ENCODE data around the gene CFAP54.
A peak's percentile ranks its signal among the peaks of the same experiment; 100 is the strongest.

The CFAP54 gene

DNA sequence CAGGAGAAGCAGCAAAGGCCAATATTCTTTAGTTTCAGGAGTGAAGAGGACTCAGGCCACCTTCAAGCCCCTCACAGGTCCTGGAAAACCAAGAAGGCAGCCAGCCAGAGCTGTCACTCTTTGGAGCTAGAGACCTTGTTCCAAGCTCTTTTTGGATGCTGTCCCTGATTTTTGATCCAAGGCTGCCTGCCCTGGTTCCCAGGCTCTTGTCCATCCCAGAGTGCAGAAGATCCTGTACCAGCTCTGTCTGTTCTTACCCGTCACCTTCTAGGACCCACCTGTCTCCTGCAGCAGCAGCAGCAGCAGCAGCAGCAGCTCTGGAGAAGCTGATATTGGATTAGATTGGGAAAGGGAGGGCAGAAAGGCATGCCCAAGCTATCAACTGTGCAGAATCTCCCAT is 260.6 kb downstream of the CFAP54 start:
- no peak for DNase-seq

DNA sequence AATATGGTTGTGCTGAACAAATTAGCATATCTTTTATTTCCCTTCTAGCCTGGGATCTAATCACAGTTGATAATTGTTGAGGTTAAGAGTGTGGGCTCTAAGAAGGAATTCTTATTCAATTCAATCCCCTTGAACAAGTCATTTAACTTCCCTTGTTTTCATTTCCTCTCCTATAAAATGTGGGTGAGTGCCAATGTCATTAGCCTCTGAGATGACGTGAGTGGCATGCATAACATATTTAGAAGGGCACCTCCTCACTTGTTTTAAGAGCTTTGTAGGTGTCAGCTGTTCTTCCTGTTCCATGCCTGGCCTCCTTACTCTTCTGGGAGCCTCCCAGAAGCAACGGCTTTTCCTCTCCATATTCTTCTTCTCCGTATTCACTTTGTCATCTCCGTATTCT is 262.2 kb downstream of the CFAP54 start:
- no peak for DNase-seq

DNA sequence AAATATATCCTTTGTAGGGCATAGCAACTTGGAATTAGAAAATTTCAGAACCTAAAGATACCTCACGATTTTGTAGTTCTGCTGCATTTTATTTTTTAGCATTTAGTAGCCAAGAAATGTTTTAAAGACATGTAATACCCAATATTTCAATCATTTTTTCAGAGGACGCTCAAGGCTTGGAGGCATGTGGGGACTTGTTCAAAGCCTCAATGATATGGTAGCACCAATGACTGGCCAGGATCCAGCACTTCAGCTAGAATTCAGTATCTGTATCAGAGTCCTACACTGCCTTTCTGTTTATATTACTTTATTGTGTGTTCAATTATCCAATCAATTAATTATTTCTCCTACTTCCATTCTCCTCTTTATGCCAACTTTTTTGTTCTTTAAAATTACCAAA is 262.8 kb downstream of the CFAP54 start:
- DNase-seq, result no peak

DNA sequence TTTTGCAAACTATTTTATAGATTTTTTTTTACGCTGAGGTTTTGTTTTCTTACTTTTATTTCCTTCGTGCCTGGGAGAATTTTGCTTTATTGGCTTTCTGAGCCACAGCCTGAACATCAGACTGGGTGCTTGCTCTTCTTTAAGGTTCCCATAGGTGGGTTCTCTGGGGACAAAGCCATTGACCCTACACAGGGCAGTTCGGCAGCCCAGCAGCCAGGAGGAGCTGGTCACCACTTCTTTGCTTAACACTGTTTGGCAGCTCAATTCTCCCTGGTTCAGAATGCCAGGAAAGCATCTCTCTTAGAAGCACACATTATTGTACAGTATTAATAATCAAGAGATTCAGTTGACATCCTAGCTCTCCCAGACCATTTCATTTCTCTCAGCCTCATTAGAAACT is 276.9 kb downstream of the CFAP54 start:
- DNase-seq, result no peak

DNA sequence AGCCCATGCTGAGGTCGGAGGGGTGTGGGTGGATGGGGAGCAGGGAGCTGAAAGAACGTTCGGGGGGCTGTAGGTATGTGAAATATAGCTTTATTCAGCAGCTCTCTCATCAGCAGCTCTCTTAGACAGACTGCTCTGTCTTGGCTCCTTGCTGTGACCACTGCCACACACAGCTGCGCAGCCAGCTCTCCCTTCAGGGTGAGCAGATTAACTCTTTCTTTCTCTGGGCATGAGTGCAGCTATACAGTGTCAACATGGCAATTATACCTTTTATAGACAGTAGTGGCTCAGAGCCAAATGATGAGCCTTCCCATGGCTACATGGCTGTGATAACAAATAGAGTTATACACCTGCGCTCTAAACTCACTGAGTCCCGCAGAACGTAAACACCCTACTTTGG is 280.0 kb downstream of the CFAP54 start:
- DNase-seq, result no peak

DNA sequence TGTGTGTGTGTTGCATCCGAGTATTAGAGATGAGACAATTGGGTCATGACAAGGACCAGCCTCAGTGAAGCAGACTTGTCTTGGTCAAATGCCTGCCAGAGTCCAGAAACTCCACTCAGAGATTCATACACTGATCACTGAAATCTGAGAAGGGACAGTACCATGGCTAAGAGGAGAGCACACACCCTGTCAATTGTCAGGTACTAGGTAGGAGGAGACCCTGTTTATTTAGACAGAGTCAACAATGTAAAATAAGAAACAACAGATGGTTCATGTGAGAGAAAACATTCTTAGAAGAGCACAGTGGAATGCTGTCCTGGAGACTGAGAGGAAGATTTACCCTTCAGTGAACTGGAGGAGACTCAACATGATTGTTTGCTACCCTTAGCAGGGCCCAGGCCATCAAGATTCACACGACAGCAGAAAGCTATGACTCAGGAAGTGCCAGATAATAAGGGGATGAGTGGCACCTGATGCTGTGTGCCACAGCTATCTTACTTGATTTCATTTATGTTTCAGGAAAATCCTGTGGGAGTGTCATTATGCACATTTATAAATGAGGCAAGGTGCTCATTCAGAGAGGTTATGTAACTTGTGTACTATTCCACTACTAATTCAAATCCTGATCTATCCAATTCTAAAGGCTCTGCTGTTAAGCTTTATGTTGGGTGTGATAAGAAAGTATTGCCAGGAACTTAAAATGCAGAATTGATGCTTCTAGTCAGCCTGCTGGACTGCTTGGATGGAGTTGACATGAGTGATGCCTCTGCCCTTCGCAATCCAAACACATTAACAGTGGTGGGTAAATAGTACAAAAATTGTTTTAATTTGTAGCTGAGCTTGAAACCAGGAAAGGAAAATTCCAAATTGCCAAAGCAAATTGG is 281.1 kb downstream of the CFAP54 start:
- peak in 1 of 51 donors; percentile 13 for DNase-seq

DNA sequence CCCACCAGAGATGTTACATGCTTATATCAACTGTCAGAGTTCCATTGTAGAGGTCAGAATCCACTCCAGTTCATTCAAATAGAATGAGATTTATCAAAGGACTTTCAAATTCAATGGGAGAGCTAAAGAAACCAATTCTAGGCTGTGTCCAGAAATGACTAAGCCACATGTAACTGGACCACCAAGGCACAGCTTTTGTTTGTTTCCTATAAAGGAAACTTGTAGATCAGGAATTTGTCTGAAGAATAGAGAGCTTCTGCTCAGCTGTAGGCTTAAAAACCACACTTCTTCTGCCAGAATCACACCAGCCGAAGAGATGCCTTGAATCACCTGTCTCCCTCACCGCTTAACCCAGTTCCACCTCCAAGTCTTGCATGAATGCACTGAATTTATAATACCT is 283.7 kb downstream of the CFAP54 start:
- DNase-seq, result no peak

DNA sequence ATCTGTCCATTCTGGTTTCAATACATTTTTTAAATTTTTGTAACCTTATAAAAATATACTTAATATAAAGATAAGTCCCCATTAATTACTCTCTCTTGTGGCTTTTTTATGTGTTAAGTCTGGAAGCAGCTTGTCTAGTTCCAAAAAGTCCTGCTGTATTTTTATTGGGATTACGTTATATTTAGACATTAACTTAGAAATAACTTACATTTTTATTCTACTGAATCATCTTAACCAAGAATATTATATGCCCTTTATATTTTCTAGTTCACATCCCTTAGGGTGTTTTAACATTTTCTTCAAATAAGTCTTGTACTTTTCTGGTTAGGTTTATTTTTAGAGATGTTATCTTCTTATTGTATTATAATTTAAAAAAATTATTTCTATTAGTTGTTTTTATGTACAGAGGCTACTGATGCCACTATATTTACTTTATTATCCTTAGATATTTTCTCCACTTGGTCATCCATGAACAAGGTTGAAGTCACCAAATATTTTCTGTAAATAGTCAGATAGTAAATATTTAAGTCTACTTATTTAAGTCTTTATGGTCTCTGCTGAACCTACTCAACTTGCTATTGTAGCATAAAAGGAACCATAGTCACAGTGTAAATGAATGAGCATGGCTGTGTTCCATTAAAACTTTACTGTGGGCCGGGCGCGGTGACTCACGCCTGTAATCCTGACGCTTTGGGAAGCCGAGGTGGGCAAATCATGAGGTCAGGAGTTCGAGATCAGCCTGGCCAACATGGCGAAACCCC is 285.3 kb downstream of the CFAP54 start:
- no peak for DNase-seq

DNA sequence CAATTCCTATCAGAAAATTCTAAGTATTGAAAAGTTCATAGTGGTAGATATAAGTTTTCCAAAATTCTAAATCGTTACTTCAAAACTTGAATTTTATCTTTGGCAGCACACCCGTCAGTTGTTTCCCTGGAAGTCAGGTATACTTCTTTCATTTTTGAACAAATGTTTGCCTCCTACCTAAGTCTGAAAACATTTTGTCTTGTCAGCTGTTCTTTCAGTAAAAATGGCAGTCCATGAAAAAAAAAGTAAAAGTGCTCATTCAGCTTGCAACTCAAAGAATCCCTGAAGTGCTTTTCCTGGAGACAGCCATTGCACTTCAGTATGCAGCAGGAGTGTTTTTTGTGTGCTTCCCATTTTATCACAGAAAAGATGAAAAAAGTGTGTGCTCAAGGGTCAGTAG is 287.5 kb downstream of the CFAP54 start:
- DNase-seq, result no peak

DNA sequence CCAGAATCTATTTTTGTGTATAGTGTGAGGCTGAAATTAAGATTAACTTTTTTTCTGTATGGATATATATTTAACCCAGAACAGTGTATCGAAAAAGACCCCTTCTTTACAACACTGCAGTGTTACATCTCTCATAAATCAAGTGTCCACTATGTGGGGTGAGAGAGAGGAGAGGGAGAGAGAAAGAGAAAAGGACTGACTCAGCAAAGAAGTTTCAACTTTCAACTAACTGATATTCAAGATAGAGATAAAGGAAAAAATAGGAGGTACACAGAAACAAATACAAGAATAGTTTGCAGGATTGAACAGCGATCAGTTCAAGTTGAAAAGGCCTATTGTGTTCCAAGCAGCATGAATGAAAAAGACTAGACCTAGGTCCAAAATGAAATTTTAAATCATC is 291.0 kb downstream of the CFAP54 start:
- no peak for DNase-seq

DNA sequence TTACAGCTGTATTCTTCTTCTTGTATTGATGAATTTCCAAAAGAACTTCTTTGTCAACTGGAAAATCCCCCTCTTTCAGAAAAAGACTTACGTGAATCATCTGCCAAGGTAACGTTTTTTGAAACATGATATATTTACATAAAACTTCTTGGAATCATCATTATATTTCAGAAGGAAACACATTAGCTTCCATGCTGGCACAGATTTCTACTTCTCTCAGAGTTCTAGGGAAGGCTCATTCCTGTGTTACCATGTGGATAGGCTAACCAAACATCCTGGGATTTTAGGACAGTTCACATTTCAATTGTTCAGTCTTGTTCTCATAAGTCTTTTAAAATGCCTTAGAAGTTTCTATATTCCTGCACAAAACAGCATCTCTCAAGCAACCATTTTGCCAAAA is 297.4 kb downstream of the CFAP54 start:
- DNase-seq, result no peak

DNA sequence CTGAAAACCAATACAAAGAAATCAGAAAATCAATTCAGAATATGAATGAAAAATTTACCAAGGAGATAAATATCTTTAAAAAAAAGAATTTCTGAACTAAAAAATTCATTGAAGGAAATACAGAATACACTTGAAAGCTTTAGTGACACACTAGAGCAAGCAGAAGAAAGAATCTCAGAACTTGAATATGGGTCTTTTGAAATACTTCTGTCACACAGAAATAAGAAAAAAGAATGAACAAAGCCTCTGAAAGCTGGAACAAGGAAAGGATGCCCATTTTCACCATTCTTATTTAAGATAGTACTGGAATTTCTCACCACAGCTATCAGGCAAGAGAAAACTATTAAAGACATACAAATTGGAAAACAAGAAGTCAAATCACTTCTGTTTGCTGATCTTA is 314.6 kb downstream of the CFAP54 start:
- no peak for DNase-seq

DNA sequence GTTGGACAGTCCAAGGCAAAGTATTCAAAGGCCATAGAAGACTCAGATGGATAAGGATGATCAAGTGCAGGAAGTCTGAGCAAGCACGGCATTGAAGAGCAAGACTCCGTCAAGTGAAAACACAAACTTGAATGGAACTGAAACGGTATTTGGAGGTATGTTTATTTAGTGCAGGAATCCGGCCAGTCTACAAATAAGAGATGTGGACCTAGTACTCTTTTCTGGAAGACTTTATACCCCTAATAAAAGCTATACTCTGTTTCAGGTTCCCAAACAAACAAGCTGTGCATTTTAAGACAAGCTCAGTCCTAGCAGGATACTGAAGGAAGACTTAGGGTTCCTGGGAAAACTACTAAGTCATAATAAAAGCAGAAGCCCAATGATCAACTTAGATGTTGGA is 316.9 kb downstream of the CFAP54 start:
- DNase-seq, result no peak

DNA sequence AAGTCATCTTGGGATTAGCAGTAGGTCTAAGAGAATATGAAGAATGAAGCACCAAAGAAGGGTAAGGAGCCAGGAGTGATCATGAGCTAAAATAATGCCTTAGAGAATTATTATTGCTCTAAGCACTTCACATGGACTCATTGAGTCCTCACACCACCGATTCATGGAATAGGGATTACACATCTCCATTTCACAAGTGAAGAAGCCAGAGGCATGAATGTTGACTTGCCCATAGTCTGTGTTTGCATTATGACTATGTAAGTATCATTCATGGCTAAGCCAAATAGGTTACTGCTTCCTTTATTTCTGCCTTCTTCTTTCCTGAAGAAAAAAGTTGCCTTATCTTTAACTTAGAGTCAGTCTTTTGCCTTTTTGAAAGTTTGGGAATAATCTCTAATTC is 318.4 kb downstream of the CFAP54 start:
- DNase-seq, result no peak

DNA sequence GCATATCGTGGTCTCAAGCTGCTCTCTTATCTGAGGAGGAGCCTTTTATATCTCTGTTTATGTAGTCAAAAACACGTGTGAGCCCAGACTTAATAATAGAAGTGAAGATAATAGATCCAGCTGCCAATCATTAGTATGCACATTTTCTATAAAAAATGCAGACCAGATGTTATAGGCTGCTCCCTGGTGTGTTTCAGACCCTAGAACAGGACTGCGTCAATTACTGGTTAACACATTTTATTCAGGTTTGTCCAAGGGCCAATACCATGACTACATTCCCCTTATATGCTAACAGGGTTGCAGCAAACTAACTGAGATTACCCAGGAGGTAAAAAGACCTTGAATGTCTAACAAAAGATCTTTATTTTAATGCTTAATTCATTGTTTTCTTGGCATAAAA is 319.2 kb downstream of the CFAP54 start:
- no peak for DNase-seq

DNA sequence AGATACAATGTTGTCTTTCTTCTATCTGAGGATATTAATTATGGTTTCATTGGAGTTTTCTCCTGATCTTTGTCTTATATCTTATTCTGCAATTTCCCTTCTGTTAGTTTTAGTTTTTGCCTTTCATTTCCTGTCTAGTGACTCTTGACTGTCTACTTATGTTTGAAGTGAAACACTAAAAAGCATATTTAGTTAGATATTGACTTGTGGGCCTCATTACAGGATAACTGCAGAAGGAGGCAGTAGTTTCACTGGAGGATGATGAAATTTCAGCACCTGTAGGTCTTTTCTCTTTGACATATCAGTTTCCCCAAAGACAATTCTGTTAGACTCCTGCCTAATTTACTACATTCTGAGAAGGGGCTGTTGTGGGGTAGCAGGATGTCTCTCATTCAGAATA is 320.1 kb downstream of the CFAP54 start:
- DNase-seq, result no peak

DNA sequence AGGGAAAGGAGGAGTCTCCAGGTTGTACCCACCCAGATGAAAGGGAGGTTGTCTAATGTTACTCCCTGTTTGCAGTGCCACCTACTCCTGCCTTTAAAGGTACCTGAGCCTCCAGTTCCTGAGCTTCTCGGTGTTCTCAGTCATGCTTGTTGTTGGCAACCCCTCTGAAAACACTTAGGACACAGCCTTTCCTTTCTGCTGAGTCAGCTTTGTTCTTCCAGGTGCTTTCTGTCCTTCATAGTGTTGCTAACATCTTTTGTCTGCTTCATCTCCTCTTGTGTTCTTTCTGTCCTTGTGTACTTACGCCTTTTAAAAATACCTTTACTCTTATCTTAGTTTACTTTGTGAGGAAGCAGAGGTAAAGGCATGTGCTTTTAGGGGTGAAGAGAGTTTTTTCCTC is 320.7 kb downstream of the CFAP54 start:
- no peak for DNase-seq

DNA sequence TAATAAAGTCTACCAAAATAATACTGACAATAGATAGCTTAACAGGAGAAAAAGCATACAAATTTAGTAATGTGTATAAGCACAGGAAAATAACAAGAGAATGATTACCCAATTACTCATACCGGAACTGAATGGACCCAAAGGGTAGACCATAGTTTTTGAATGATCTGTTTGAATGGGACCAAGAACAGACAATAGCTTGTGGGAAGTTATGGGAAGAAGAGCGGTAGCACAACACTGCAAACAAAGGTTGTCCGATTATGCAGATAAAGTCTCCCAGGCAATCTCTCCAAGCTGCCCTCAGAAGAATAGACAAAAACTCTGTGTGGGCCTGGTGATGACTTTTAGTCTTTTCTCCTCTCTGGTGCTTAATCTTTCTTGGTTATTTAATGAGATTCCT is 321.1 kb downstream of the CFAP54 start:
- DNase-seq, result no peak

DNA sequence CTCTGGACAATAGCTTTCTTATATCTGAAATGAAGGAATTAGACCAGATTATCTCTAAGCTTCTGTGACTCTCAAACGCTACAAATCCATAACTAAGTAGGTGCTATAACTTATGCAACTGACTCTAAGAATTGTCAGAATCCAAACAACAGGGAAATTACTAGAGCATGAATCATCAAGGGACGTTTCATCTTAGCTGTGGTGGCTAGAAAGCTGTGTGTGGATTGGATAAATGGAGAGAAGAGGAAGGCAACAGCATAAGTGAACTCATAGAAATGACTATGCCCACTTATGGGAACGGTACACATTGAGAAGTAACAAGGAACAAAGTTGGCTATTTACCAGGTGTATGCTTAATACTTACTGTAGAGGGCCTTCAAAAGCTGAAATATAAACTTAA is 321.7 kb downstream of the CFAP54 start:
- no peak for DNase-seq

DNA sequence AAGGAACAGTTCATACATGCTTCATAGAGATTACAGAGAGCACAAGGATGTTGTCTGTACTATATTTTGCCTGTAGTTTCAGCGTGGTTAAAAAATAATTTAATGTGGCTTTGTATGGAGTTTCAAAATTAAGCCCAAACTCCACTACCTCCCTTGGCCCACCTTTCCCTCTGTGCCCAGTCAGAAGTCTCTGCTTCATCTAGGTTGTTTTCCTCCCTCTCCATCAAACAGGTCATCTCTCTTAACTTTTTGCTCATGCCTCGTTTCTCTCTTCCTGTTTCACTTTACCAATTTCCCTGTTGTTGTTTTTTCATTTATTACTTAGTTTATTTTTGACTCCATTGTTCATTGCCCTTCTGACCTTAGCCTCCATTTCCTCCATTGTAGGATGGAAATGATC is 322.8 kb downstream of the CFAP54 start:
- no peak for DNase-seq

DNA sequence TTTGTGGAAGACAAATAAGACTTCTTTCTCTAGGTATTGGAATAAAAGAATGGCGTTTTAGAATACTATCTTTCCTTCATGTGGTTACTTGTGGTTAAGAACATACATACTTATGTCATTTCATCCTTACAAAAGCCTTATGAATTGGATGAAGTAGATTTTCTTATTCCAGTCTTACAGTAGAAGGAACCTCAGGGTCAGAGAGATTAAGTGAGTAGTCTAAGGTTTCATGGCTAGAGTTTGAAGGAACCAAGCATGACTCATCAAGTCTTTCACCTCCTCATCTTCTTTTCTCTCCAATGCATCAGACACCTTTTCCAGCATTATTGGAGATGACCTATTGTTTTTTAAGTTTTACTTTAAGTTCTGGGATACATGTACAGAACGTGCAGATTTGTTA is 324.8 kb downstream of the CFAP54 start:
- no peak for DNase-seq

DNA sequence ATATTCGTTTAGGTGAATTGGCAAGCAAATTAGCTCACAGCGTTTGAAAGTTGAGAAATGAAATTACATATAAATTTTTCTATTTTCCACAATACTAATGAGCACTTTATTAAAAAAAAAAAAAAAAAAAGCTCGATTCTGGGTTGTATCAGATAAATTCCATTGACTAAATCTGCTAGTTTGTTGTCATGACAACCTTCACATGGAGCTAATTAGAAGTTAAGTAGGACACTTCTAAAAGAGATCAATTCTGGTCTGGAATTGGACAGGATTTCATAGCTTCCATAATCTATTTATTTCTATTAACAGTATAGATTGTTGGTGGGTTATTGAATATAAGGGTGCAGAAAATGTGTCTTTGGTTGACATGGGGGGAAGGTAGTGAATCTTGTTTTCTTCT is 332.2 kb downstream of the CFAP54 start:
- DNase-seq, result no peak

DNA sequence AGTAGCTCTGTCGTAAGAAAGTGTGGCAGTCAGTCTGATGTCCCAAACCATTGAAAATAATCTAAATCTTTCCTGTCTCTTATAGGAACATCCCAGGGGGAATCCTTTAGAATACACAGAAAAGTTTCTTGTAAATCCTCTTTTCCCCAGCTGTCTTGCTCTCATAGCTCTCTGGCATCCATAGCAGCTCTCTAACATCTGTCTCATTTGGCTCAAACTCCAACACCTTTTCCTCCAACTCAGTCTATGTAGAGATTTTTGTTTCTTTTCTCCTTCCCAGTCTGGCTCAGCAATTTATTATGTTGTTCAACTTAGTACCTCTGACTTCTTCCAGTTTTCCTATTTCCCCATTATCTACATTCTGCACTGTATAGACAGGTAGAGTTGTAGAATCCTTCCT is 333.3 kb downstream of the CFAP54 start:
- DNase-seq, result no peak

Measured in hypothalamus (tissue), 51 donors.